ELR (cell line): Measurements from ENCODE around the gene POLR2E.
"Not testable (repeated sequence)": the region's sequence is repeated elsewhere in the genome, so short reads cannot be mapped to it uniquely, and the experiment has no call there.

Experiments used
- DNase-seq: peaks from one replicate; pipeline ENCODE4 v3.0.0-alpha.2; 2015; ENCODE audit warnings: low read depth

POLR2E gene

DNA sequence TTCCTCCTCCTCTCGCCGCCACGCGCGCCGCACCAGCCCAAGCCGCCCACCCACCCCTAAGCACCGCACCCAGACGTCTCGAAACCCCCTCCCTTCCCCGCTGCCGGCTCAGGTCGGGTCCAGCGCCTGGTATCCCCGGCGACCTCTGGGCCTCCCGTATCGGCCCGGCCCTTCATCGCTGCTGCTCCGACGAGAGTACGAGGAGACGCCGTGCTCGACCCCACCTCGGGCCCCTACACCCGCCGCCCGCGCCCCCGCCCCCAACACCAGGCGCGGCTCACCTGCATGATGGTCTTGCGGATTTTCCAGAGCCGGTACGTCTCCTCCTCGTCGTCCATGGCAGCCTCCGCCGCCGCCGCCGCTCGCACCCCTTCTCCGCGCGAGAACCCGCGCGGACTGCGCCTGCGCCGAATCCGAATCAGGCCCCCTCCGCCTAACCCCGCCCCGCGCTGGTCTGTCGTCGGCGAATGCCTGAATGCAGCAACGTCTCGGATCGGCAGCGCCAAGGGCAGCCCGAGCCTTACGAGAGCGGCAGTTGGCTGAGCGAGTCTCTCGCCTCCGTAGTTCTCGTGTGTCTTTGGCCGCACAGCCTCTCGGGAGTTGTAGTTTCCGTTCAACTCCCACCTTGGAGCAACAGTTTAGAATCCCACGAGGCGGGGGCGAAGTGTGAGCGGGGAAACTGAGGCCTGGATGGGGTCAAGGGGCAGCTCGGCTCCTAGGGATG lies at the start of gene POLR2E:
Gene POLR2E (minus strand): TSS at position 398 of the 724 bp plus-strand sequence. CDS start 60 bp downstream, at position 338.
- peak; percentile 99 for DNase-seq

DNA sequence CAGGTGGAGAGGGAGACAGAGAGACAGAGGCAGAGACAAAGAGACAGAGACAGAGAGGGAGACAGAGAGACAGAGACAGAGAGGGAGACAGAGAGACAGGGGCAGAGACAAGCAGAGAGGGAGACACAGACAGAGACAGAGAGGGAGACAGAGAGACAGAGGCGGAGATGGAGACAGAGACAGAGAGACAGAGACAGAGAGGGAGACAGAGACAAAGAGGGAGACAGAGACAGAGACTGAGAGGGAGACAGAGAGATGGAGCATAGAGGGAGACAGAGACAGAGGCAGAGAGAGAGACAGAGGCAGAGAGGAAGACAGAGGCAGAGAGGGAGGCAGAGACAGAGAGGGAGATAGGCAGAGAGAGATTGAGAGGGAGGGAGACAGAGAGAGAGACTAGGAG lies 49.6 kb upstream of the POLR2E start:
- no peak for DNase-seq

DNA sequence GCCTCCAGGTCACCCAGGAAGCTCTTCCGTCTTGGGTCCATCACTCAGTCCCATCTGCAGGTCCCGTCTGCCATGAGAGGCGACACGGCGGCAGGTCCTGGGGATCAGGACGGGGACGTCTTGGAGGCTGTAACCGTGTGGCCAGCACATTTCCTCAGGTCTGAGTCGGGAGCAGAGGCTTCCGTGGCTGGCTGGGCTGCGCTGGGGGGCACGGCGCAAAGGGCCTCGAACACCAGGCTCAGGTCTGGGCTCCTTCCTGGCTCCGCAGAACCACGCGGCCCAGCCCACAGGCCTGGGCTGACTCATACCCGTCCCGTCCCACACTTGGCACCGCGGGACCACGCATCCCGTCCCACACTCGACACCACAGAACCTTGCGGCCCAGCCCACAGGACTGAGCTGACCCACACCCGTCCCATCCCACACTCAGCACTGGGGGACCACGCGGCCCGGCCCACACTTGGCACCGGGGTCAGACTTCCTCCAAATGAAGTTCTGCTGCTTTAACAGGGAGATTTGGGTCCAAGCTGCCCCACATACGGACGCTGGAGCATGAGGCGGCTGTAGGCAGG lies 48.7 kb upstream of the POLR2E start:
- no peak for DNase-seq

DNA sequence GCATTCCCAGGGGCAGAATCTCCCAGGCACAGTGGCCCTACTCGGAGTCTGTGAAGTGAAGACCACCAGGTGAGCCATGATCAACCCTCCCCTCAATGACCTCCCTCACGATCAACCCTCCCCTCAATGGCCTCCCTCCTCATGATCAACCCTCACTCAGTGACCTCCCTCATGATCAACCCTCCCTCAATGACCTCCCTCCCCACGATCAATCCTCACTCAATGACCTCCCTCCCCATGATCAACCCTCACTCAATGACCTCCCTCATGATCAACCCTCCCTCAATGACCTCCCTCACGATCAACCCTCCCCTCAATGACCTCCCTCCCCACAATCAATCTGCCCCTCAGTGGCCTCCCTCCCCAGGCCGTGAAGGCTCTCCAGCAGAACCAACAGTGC lies 46.8 kb upstream of the POLR2E start:
- no peak for DNase-seq

DNA sequence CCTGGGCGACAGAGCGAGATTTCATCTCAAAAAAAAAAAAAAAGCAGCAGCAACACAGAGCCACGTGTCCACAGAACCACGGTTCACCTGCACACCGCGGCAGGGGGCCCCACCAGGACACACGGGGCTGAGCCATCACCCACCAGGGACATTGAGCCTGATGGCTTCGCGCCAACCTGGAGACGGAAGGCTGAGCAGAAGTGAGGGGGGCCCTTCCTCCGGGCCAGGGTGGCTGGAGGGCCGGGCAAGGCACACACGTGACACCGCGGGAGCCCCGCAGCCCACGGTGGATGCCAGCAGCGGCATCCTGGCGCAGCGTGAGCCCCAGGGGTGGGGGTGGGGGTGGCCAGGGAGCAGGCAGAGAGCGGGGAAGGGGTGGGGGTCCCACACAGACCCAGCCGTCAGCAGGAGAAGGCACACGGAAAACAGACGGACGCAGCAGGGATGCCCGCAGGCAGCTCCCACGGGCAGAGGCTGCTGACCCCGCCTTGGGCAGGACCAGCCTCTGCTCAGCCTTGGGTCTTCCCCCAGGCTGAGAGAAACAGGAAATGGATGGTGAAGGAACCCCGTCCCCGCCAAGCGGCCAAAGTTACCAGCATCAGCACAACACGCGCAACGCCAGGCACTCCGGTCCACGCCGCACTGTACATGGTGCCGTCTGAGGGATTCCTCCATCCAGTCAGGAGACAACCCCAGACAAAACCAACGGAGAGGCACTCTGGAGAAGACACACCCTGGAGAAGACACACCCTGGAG lies 45.3 kb upstream of the POLR2E start:
- no peak for DNase-seq

DNA sequence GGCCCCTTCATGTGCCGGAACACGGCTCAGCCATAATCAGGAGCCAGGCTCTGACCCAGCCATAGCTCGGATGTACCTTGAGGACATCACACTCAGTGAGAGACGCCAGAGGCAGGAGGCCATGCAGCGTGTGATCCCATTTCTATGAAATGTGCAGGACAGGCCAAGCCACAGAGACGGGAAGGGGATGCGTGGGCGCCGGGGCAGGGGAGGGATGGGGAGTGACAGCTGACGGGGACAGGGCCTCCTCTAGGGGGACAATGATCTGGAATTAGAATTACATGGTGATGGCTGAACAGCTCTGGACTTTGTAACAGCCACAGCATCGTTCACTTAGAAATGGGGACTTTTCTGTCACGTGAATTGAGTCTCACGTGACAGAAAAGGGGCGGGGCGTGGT lies 44.0 kb upstream of the POLR2E start:
- no peak for DNase-seq

DNA sequence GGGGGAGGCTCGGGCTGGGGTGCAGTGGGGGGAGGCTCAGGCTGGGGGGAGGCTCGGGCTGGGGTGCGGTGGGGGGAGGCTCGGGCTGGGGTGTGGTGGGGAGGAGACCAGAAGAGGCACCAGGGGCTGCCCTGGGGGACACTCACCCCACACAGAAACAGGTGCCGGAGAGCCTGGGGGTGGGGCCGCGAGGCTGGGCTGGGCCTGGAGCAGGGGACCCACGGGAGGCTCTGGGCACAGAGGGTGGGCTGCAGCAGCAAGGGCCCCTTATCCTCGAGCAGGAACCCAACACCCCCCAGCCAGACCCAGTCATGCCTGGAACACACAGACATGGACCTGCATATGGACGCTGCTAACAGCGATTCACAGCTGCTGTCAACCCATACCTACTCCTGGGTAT lies 42.9 kb upstream of the POLR2E start:
- no peak for DNase-seq

DNA sequence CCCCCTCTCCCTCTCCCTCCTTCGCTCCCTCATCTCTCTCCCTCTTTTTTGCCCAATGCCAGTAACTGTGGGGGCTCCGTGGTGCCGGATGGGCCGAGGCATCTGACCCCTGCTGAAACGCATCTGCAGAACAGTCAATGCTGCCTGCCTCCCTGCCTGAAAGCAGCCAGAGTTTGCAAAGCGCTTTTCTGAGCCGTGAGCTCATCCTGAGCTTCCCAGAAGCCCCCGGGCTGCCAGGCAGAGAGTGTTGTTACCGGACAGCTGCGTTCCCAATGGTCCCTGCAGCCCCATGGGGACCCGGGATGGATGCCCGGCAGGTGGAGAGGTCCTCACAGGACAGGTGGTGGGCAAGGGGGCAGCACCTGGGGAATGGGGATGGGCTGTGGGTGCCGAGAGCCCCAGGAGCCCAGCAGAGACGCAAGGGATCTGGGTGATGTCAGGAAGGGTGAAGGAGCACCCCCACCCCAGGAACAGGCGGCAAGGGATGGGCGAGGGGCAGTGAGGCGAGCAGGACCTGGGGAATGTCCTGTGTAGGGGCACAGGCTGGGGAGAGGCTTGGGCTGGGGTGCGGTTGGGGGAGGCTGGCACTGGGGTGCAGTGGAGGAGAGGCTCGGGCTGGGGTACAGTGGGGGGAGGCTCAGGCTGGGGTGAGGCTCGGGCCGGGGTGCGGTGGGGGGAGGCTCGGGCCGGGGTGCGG lies 41.6 kb upstream of the POLR2E start:
- no peak for DNase-seq

DNA sequence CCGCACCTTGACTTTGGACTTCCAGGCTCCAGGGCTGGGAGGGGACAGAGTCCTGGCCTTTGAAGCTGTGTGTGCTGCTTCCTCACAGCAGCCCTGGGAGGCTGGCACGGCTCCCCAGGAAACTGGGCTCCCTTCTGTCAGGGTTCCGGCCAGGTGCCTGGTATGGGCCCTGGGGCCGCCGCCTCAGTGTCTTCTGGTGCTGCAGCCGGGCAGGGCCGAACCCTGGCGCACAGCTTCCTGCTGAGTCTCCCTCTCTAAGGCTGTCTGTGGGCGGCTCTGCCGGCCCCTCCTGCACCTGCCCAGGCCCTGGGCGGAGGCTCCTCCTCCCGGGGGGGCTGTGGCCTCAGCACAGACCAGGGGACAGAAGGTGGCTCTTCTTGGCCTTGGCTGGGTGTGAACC lies 41.0 kb upstream of the POLR2E start:
- no peak for DNase-seq

DNA sequence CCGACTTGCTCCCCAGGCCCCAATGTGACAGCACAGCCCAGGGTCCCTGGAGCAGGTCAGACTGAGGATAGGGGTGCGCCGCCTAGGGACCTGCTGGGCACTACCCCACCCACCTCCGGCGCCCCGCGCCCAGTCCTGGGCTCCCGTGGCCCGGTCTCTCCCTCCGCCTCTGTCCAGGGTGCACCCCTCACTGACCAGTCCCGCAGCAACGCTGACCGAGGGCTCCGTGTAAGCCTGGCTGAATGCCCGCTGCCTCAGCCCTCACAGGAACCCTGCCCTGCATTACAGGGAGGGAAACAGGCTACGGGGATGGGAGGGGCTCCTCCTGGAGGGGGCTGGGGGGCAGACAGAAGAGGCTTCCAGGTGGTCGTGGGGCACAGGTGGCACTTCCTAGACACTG lies 40.3 kb upstream of the POLR2E start:
- DNase-seq = no peak

DNA sequence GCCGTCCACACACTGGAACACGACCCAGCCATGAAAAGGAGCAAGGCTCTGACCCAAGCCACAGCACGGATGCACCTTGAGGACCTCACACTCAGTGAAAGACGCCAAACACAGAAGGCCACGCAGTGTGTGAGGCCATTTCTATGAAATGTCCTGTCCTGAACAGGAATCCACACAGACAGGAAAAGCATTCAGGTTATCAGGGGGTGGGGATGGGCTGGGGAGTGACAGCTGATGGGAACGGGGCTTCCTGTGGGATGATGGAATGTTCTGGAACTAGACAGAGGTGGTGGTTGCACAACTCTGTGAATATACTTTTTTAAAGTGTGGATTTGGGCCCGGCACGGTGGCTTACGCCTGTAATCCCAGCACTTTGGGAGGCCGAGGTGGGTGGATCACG lies 39.3 kb upstream of the POLR2E start:
- no peak for DNase-seq

DNA sequence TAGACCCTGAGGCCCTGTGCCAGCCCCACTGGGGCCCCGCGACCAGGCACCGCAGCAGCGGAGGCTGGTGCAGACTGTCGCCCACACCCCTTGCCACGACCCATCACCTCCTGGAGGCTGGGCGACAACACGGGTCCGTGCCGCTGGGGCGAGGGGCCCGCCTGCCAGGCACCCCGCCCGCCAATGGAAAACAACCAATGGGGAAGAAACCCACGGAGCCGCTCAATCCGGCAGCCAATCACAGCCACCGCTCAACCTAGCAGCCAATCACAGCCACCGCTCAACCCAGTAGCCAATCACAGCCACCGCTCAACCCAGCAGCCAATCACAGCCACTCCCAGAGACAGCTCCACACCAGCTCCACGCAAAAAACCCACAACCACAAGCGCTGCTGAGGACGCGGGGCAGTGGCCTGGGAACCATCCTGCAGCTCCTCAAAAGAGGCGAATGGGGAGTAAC lies 38.3 kb upstream of the POLR2E start:
- DNase-seq = peak; percentile 29

DNA sequence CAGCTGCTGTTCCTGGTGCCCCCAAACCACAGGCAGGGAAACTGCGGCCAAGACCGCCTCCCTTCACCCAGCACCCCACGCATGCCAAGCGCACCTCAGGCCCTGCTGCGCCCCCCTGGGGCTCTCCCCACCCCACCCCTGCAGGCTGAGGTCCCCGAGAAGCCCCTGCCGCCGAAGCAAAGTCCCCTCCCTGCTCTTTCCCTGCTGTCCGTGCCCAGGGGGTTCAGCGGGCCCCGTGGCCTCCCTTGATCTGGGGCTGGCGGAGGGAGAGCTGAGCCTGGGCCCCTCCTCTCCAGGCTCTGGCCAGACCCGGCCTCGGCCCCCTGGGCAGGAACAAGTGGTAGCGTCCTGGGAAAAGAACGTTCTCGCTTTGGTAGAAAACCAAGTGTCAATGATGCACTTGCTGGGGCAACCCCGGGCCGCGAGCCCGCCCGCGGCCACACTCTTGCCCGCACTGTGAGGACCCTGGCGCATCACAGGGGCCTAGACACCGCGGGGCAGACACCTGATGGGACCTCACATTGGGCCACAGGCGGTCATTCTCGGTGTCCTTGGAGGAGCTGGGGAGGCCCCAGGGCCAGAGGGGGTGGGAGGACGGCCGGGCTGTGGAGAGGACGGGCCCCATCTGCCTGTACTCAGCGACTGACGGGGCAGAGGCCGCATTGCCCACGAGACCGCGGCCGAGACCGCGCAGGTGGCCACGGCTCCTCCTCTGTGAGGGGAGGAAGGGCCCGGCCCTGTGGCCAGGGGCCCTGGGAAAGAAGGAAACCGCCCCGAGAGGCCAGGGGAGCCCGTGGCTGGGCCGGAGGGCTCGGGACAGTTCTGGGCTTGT lies 37.6 kb upstream of the POLR2E start:
- peak; percentile 39 for DNase-seq

DNA sequence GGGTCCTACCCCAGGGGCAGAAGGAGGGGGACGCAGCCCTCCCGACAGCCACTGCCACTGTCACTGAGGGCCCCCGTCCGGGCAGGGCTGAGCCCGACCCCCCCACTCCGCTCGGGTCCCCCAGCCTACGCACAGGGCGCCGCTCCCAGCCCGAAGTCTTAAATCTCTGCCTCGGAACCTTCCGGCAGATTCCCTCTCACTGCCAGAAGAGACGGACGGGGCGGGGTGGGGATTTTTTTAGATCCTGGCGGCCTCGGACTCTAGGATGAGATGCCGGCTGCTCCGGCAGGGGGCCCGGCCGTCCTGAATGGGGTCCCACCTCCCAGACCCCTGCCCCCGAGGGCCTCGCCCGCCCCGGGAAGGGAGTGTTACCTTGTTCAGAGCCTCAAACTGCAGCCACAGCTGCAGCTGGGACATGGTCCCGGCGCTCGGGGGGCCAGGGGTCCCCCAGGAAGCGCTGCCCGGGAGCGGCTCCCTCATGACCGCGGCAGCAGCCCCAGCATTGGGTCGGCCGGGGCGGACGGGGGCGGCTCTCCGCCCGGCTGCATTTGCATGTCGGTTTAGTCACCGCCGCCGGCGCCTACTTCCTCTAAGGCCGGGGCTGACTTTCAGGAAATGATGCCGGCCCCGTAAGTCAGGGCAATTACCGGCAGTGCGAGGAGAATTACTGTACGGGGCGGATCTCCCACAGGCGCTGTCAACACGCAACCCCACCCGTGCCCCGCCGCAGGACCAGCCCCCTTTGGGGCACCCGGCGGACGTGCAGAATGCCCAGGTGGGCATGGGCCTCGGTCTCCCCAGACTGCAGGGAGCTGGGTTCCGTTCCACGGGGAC lies 36.8 kb upstream of the POLR2E start:
- DNase-seq = peak; percentile 96

DNA sequence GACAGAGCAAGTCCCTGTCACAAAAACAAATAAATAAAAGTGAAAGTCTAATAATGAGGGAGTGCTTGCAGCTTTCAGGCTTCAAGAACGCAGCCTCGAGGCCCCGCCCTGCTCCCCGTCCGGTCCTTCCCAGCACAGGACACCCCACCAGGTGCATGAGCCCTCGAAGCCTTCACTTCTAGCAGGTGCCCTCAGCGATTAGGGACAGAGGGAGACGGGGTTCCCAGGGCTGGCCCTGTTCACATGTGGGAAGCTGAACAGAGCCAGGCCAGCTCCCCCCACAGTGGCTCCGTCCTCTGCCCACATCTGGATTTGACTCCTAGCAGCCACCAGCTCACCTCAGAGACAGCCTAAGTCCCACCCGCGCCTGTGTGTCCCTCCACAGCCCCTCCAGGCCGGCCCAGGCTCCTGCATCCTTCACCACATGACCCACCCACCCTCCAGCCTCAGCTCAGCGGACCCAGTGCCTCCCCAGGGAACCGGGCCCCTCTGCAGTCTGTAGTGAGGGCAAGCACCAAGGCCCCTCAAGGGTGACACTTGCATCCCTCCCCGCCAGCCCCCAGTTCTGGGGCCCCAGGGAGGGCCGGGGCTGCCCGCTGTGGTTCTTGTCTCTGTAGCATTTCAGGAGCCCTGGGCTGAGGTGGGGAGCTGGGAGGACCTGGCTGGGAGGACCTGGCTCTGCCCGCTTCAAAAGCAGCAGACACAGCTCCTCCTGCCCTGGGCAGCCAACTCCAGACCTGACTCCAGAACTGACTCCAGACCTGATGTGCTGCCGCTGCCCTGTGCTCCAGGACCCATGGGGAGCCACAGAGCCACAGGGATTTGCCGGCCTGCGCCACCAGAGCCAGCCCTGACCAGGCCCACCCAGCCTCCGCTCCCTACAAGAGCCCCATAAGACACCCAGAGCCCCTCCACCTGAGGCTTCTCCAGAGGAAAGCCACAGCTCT lies 35.9 kb upstream of the POLR2E start:
- DNase-seq = peak; percentile 31

DNA sequence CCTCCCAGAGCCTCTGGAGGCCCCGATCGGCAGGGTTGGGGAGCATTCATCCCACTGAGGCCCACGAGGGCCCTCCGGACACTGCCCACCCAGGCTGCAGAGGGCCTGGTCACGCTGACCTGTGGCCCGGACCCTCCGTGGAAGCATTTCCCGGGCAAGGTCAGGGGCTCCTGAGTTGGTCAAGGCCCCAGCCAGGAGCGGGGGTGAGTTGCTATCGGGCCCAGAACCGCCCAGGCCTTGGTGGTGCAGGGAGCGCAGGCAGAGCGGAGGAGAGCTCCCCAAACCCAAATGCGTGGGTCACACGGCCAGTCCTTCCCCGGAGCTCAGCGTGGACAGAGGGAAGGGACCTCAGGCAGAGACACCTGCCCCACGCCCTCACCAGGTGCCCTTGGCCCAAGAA lies 34.4 kb upstream of the POLR2E start:
- no peak for DNase-seq

DNA sequence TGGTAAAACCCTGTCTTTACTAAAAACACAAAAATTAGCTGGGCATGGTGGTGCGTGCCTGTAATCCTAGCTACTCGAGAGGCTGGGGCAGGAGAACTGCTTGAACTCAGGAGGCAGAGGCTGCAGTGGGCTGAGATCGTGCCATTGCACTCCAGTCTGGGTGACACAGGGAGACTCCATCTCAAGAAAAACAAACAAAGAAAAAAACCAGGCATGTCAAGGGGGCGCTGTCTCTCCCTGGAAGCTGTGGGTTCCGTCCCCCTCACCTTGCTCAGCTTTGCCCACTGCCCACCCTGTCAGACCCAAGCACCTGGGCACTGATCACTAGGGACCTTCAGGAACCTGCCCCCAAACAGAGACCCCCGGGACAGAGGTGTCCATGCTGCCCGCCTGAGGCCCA lies 33.9 kb upstream of the POLR2E start:
- not testable (repeated sequence) for DNase-seq

DNA sequence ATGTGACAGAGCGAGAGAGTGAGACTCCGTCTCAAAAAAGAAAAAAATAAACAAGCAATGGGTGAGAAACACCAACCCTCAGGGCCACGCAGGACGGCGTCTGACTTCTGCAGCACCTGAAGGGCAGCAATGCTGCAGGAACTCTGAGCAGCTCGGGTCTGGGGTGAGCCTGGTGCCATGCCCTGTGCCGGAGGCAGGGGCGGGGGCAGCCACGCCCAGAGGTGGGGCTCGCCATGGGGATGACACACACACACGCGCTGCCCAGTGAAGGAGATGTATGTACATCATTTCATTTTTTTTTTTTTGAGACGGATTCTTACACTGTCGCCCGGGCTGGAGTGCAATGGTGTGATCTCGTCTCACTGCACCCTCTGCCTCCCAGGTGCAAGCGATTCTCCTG lies 32.9 kb upstream of the POLR2E start:
- no peak for DNase-seq

DNA sequence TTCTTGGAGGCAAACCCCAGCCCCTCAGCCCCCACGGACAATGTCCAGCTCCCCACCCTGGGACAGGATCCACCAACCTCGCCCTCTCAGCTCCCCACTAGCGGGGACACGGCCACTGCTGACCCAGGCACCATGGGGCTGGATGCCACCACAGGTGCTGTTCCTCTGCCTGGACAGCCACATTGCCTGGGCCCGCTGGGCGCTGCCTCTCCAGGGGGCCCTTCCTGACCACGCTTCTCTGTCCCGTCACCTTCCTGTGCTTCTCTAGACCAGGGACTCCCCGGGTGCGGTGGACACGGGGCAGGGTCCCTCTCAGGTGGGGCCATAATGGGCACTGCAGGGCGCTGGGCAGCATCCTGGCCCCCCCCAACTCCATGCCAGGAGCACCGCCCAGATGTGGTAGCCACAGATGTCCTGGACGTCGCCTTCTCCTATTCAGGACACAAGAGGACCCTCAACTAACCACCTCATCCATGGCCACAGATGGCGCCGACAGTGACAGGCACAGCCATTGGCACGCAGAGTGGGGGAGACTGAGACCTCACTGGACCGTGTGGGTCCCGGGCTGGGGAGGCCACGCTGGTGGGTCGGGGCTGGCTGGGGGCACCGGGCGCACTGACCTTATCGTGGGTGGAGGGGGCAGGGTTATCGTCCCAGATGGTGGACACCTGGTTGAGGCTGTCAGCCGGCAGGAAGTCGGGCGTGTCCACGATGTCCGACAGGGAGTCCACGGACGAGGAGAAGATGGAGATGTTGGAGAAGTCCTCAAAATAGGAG lies 32.0 kb upstream of the POLR2E start:
- no peak for DNase-seq
